ENCODE results near the gene AKR1C8. TPM values are rescaled to one million over a fixed set of nuclear protein-coding genes. Genes with fewer than 3 reads are reported as not detected.

AKR1C8 gene
- total and polyA plus RNA-seq, 2 donors (not counting 1 experiment from before 2014, with no cell fraction given): not detected

GRCh38 chr10:5151076-5151475 lies 33.9 kb downstream of the AKR1C8 start:
- H3K4me2 ChIP-seq (ENCODE audit: extremely low read depth, insufficient read depth, low read length): no peak overlapping the region
- TF ChIP-seq EZH2 (IDR thresholded peaks at IDR 0.05; ENCODE audit: low read length, missing control alignments) (no peak), CTCF (conservative IDR thresholded peaks at IDR 0.05 in 1 of 2, IDR thresholded peaks at IDR 0.05 in 1 of 2; ENCODE audit: low read depth in 1 of 2, low read length in 2 of 2) (no peak)

GRCh38 chr10:5148678-5149032 lies 36.3 kb downstream of the AKR1C8 start:
- Histone ChIP-seq H3K4me1 (ENCODE audit: control insufficient read depth, extremely low read depth, insufficient read depth, low read length) (no peaks in the 10 kb centered on the region), H3K79me2 (ENCODE audit: control insufficient read depth, insufficient read depth, low read length) (no peaks in the 10 kb centered on the region), H4K20me1 (ENCODE audit: control insufficient read depth, extremely low read depth, insufficient read depth, low read length) (no peaks in the 10 kb centered on the region), H3K4me2 (ENCODE audit: extremely low read depth, insufficient read depth, low read length) (no peak overlapping the region), H3K4me3 (replicated peaks in 1 of 4; ENCODE audit: control extremely low read depth in 1 of 4, insufficient read depth in 1 of 4, low read depth in 3 of 4, low read length in 4 of 4) (no peak overlapping the region), H3K36me3 (ENCODE audit: control insufficient read depth, insufficient read depth, low read length) (no peaks in the 10 kb centered on the region), H3K27me3 (ENCODE audit: control insufficient read depth, insufficient read depth, low read length) (no peaks in the 10 kb centered on the region), H3K9ac (ENCODE audit: insufficient read depth, low read length) (no peak overlapping the region), H3K9me3 (ENCODE audit: control insufficient read depth, insufficient read depth, low read depth, low read length) (no peaks in the 10 kb centered on the region), H2AFZ (ENCODE audit: low read length) (no peak overlapping the region), H3K27ac (ENCODE audit: insufficient read depth, low read length) (no peak overlapping the region)
- TF ChIP-seq CTCF (conservative IDR thresholded peaks at IDR 0.05 in 1 of 2, IDR thresholded peaks at IDR 0.05 in 1 of 2; ENCODE audit: low read depth in 1 of 2, low read length in 2 of 2) (no peak), EZH2 (IDR thresholded peaks at IDR 0.05; ENCODE audit: low read length, missing control alignments) (no peak)
- no peak for DNase-seq (ENCODE audit: low read depth in 2 of 2)

More at GRCh38 chr10:5151076-5151475, 33.9 kb downstream of the AKR1C8 start:
- H3K79me2 ChIP-seq (ENCODE audit: control insufficient read depth, insufficient read depth, low read length): no peaks in the 10 kb centered on the region
- H2AFZ ChIP-seq (ENCODE audit: low read length): no peak overlapping the region
- no peaks in the 10 kb centered on the region for H3K4me1 ChIP-seq (ENCODE audit: control insufficient read depth, extremely low read depth, insufficient read depth, low read length)
- H3K4me3 ChIP-seq (replicated peaks in 1 of 4; ENCODE audit: control extremely low read depth in 1 of 4, insufficient read depth in 1 of 4, low read depth in 3 of 4, low read length in 4 of 4): no peak overlapping the region
- no peaks in the 10 kb centered on the region for H3K9me3 ChIP-seq (ENCODE audit: control insufficient read depth, insufficient read depth, low read depth, low read length)
- no peaks in the 10 kb centered on the region for H3K36me3 ChIP-seq (ENCODE audit: control insufficient read depth, insufficient read depth, low read length)
- no peak overlapping the region for H3K27ac ChIP-seq (ENCODE audit: insufficient read depth, low read length)
- no peaks in the 10 kb centered on the region for H3K27me3 ChIP-seq (ENCODE audit: control insufficient read depth, insufficient read depth, low read length)
- H3K9ac ChIP-seq (ENCODE audit: insufficient read depth, low read length): no peak overlapping the region
- no peaks in the 10 kb centered on the region for H4K20me1 ChIP-seq (ENCODE audit: control insufficient read depth, extremely low read depth, insufficient read depth, low read length)
- DNase-seq (ENCODE audit: low read depth in 2 of 2): no peak

- H3K9ac ChIP-seq (ENCODE audit: insufficient read depth, low read length): no peak overlapping the region
- no peak overlapping the region for H3K27ac ChIP-seq (ENCODE audit: insufficient read depth, low read length)
- no peaks in the 10 kb centered on the region for H3K36me3 ChIP-seq (ENCODE audit: control insufficient read depth, insufficient read depth, low read length)
- TF ChIP-seq CTCF (conservative IDR thresholded peaks at IDR 0.05 in 1 of 2, IDR thresholded peaks at IDR 0.05 in 1 of 2; ENCODE audit: low read depth in 1 of 2, low read length in 2 of 2) (no peak), EZH2 (IDR thresholded peaks at IDR 0.05; ENCODE audit: low read length, missing control alignments) (no peak)
- no peak for DNase-seq (ENCODE audit: low read depth in 2 of 2)
- no peak overlapping the region for H3K4me3 ChIP-seq (replicated peaks in 1 of 4; ENCODE audit: control extremely low read depth in 1 of 4, insufficient read depth in 1 of 4, low read depth in 3 of 4, low read length in 4 of 4)
- H3K79me2 ChIP-seq (ENCODE audit: control insufficient read depth, insufficient read depth, low read length): no peaks in the 10 kb centered on the region
- no peaks in the 10 kb centered on the region for H3K27me3 ChIP-seq (ENCODE audit: control insufficient read depth, insufficient read depth, low read length)
- no peaks in the 10 kb centered on the region for H3K9me3 ChIP-seq (ENCODE audit: control insufficient read depth, insufficient read depth, low read depth, low read length)
- no peaks in the 10 kb centered on the region for H4K20me1 ChIP-seq (ENCODE audit: control insufficient read depth, extremely low read depth, insufficient read depth, low read length)
- no peak overlapping the region for H3K4me2 ChIP-seq (ENCODE audit: extremely low read depth, insufficient read depth, low read length)
- no peaks in the 10 kb centered on the region for H3K4me1 ChIP-seq (ENCODE audit: control insufficient read depth, extremely low read depth, insufficient read depth, low read length)
- no peak overlapping the region for H2AFZ ChIP-seq (ENCODE audit: low read length)
Measured at GRCh38 chr10:5147981-5148677, 36.8 kb downstream of the AKR1C8 start.

Data from fibroblast of lung (primary cell).